ENCODE data around the gene DYNC2H1. TPM values are rescaled to one million over a fixed set of nuclear protein-coding genes. Genes with fewer than 3 reads are reported as not detected.
A peak's percentile ranks its signal among the peaks of the same experiment; 100 is the strongest.

DYNC2H1 gene
- total and polyA plus RNA-seq, 4 donors = 6.4 to 102 (median 23.7) TPM

DNA sequence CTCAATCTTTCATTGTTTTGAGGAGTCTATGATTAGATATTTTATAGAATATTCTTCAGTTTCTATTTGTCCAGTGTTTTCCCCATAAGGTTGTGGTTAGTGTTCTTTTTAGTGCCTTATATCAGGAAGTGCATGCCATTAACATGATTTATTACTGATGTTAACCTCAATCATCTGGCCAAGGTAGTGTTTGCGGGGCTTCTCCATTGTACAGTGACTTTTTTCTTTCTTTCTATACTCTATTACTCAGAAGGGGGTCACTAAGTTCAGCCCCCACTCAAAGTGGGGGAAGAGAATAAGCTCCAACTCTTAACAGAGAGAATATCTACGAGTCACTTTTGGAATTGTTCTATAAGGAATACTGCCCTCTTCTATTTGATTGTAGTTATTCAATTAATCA, 415.8 kb downstream of the DYNC2H1 start:
- H3K27me3 ChIP-seq (ENCODE audit: control insufficient read depth in 3 of 3, insufficient read depth in 3 of 3, low read length in 2 of 3) = no peaks in the 10 kb centered on the region
- no peak overlapping the region for H3K9ac ChIP-seq (ENCODE audit: insufficient read depth in 1 of 2, low read length in 2 of 2)
- 45 to 48% methylated on average over 2 of the region's 2 CpGs for WGBS, 2 donors
- no peak overlapping the region for H3K27ac ChIP-seq (ENCODE audit: low read depth in 1 of 2, low read length in 1 of 2)
- no peaks in the 10 kb centered on the region for H3K4me1 ChIP-seq (ENCODE audit: control insufficient read depth in 5 of 5, insufficient read depth in 5 of 5, low read length in 5 of 5)
- DNase-seq (no peak), ATAC-seq (ENCODE audit: insufficient read depth, low FRiP score) (no peak)
- H3K36me3 ChIP-seq (ENCODE audit: control insufficient read depth in 4 of 4, insufficient read depth in 4 of 4, low read length in 4 of 4) = no peaks in the 10 kb centered on the region
- TF ChIP-seq, protein P1, sequence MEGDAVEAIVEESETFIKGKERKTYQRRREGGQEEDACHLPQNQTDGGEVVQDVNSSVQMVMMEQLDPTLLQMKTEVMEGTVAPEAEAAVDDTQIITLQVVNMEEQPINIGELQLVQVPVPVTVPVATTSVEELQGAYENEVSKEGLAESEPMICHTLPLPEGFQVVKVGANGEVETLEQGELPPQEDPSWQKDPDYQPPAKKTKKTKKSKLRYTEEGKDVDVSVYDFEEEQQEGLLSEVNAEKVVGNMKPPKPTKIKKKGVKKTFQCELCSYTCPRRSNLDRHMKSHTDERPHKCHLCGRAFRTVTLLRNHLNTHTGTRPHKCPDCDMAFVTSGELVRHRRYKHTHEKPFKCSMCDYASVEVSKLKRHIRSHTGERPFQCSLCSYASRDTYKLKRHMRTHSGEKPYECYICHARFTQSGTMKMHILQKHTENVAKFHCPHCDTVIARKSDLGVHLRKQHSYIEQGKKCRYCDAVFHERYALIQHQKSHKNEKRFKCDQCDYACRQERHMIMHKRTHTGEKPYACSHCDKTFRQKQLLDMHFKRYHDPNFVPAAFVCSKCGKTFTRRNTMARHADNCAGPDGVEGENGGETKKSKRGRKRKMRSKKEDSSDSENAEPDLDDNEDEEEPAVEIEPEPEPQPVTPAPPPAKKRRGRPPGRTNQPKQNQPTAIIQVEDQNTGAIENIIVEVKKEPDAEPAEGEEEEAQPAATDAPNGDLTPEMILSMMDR (IDR thresholded peaks at IDR 0.05; ENCODE audit: control extremely low read depth, extremely low read depth) = no peak
- H3K9me3 ChIP-seq (ENCODE audit: control insufficient read depth in 4 of 4, insufficient read depth in 3 of 4, low read length in 3 of 4) = no peaks in the 10 kb centered on the region
- H3K4me3 ChIP-seq = no peak overlapping the region

DNA sequence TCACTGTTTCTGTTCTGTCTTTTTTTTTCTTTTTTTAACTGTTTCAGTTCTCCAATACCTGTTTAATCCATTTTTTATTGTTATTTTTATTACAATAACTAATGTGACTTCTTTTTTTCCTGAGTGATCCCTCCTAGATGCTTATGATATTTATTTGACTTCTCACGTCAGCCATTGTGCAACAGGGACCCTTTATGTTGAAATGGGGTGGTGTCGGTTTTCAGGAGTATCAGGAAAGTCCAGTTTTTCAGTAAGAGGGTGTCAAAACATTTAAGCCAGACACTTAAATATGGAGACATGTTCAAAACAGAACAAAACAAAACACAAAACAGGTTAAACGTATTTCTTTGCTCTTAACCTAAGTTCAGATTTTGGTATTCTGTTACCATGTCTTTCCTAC, 418.8 kb downstream of the DYNC2H1 start:
- Histone ChIP-seq H3K27ac (ENCODE audit: low read depth in 1 of 2, low read length in 1 of 2) (no peak overlapping the region), H3K9ac (ENCODE audit: insufficient read depth in 1 of 2, low read length in 2 of 2) (no peak overlapping the region), H3K36me3 (ENCODE audit: control insufficient read depth in 4 of 4, insufficient read depth in 4 of 4, low read length in 4 of 4) (no peaks in the 10 kb centered on the region), H3K27me3 (ENCODE audit: control insufficient read depth in 3 of 3, insufficient read depth in 3 of 3, low read length in 2 of 3) (no peaks in the 10 kb centered on the region), H3K4me1 (ENCODE audit: control insufficient read depth in 5 of 5, insufficient read depth in 5 of 5, low read length in 5 of 5) (no peaks in the 10 kb centered on the region), H3K4me3 (no peak overlapping the region), H3K9me3 (ENCODE audit: control insufficient read depth in 4 of 4, insufficient read depth in 3 of 4, low read length in 3 of 4) (no peaks in the 10 kb centered on the region)
- WGBS, 2 donors = 37 to 41% methylated on average over 3 of the region's 3 CpGs
- TF ChIP-seq, protein P1 (IDR thresholded peaks at IDR 0.05; ENCODE audit: control extremely low read depth, extremely low read depth) = no peak
- DNase-seq (peak in 1 of 3 donors; percentile 10), ATAC-seq (ENCODE audit: insufficient read depth, low FRiP score) (no peak)

DNA sequence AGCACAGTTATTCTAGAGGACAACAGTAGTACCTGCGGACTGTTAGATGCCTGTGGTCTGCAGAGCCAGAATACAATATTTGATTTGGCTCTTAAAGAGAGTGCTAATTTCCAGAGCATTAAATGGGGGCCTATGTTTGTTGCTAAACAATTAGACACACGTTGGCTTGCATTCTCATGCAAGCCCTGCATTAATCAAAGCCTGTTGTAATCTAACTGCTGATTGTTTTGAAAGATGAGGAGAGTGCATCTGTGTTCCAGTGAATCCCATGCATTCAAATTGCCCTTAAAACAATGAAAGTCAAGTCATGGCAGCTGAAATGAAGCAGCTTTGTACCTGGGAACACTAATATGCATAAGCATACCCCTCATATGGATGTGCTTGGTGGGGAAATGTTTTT, 419.4 kb downstream of the DYNC2H1 start:
- Histone ChIP-seq H3K9ac (ENCODE audit: insufficient read depth in 1 of 2, low read length in 2 of 2) (no peak overlapping the region), H3K9me3 (ENCODE audit: control insufficient read depth in 4 of 4, insufficient read depth in 3 of 4, low read length in 3 of 4) (no peaks in the 10 kb centered on the region), H3K27me3 (ENCODE audit: control insufficient read depth in 3 of 3, insufficient read depth in 3 of 3, low read length in 2 of 3) (no peaks in the 10 kb centered on the region), H3K4me3 (no peak overlapping the region), H3K36me3 (ENCODE audit: control insufficient read depth in 4 of 4, insufficient read depth in 4 of 4, low read length in 4 of 4) (no peaks in the 10 kb centered on the region), H3K27ac (ENCODE audit: low read depth in 1 of 2, low read length in 1 of 2) (no peak overlapping the region), H3K4me1 (ENCODE audit: control insufficient read depth in 5 of 5, insufficient read depth in 5 of 5, low read length in 5 of 5) (no peaks in the 10 kb centered on the region)
- 54 to 76% methylated on average over 2 of the region's 2 CpGs for WGBS, 2 donors
- TF ChIP-seq, protein P1 (IDR thresholded peaks at IDR 0.05; ENCODE audit: control extremely low read depth, extremely low read depth) = no peak
- ATAC-seq (ENCODE audit: insufficient read depth, low FRiP score) = no peak
- DNase-seq = no peak

DNA sequence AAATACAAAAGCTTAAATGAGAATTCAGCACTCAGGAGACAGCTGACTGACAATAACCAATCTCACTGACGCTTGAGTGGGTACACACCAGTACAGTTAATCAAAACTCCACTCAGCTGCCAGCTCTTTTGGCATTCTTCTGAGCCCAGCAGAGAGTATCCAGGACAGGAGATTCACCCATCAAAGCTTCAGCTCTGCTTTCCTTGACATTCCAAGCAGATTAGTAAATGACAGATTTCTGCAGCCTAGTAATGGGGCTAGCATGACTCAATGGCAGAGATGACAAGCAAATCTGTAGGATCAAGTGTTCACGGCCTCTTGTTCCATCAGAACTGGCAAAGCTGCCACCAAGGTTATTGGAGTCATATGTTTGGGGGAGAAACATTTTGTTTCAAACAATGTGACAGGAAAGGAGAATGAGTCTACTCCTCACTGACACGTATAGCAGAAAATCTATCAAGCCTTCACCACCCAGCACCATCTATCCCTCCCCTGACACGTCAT, 420.0 kb downstream of the DYNC2H1 start:
- no peaks in the 10 kb centered on the region for H3K36me3 ChIP-seq (ENCODE audit: control insufficient read depth in 4 of 4, insufficient read depth in 4 of 4, low read length in 4 of 4)
- H3K27ac ChIP-seq (ENCODE audit: low read depth in 1 of 2, low read length in 1 of 2) = no peak overlapping the region
- TF ChIP-seq, protein P1 (IDR thresholded peaks at IDR 0.05; ENCODE audit: control extremely low read depth, extremely low read depth) = no peak
- DNase-seq (no peak), ATAC-seq (ENCODE audit: insufficient read depth, low FRiP score) (no peak)
- H3K27me3 ChIP-seq (ENCODE audit: control insufficient read depth in 3 of 3, insufficient read depth in 3 of 3, low read length in 2 of 3) = no peaks in the 10 kb centered on the region
- no peak overlapping the region for H3K9ac ChIP-seq (ENCODE audit: insufficient read depth in 1 of 2, low read length in 2 of 2)
- H3K4me3 ChIP-seq = no peak overlapping the region
- no peaks in the 10 kb centered on the region for H3K9me3 ChIP-seq (ENCODE audit: control insufficient read depth in 4 of 4, insufficient read depth in 3 of 4, low read length in 3 of 4)
- 73 to 85% methylated on average over 4 of the region's 4 CpGs for WGBS, 2 donors
- H3K4me1 ChIP-seq (ENCODE audit: control insufficient read depth in 5 of 5, insufficient read depth in 5 of 5, low read length in 5 of 5) = no peaks in the 10 kb centered on the region
